B cell (primary cell): ENCODE results near the gene UBR7. TPM values are rescaled to one million over a fixed set of nuclear protein-coding genes. Genes with fewer than 3 reads are reported as not detected.

Source experiments
- ATAC-seq: fragments of 200-7000 bp; cut with Tn5 transposase; one replicate; pipeline ENCODE4 v1.10.0; 2021; ENCODE audit warnings: low read depth, mild to moderate bottlenecking, moderate number of reproducible peaks, moderate library complexity
- CTCF ChIA-PET: fragments of 350-600 bp; sonication (Branson Sonifier 250); formaldehyde crosslinking; loops from one replicate; lab custom pipeline; 2021; ENCODE audit warnings: antibody characterized with exemption, inconsistent platforms; lab: Charles Lee
- POLR2A ChIA-PET: fragments of 350-600 bp; sonication (Branson Sonifier 250); formaldehyde crosslinking; loops from one replicate; lab custom pipeline; 2021; ENCODE audit warnings: antibody characterized with exemption; lab: Charles Lee
- DNase-seq: peaks from one replicate; pipeline ENCODE4 v3.0.0; 2013
- H2AFZ ChIP-seq: 2 replicates; pipeline ENCODE4 v1.6.1; 2012; ENCODE audit warnings: mild to moderate bottlenecking, low read depth, low read length; ENCODE audit not compliant: insufficient read depth, poor library complexity, severe bottlenecking
- H3K27ac ChIP-seq, 2 donors: 1 replicate in 1 of 2; 2 replicates in 1 of 2; pipeline ENCODE4 v1.5.1; 2012 to 2013; ENCODE audit warnings: low read length in 2 of 2, mild to moderate bottlenecking in 2 of 2, moderate library complexity in 1 of 2
- H3K27me3 ChIP-seq, 4 experiments: fragments of 200-600 bp in 1 of 4; sonication (generic) in 1 of 4; replicated peaks in 1 of 4; 1 replicate in 2 of 4; 2 replicates in 2 of 4; pipeline versions ENCODE4 v1.6.1 to v1.7.0; 2013 to 2016; ENCODE audit warnings: low read length in 3 of 4, mild to moderate bottlenecking in 2 of 4, mixed read lengths in 1 of 4, moderate library complexity in 1 of 4; ENCODE audit not compliant: insufficient read depth in 4 of 4, control insufficient read depth in 3 of 4; ENCODE audit errors: control extremely low read depth in 1 of 4
- H3K36me3 ChIP-seq, 2 experiments: replicated peaks in 1 of 2; 1 replicate in 1 of 2; 2 replicates in 1 of 2; pipeline versions ENCODE4 v1.6.1 to v1.7.1; 2013; ENCODE audit warnings: low read length in 1 of 2; ENCODE audit not compliant: insufficient read depth in 2 of 2, control insufficient read depth in 1 of 2; ENCODE audit errors: control extremely low read depth in 1 of 2, extremely low read depth in 1 of 2
- H3K4me1 ChIP-seq, 2 donors: fragments of 200-600 bp in 1 of 2; sonication (generic) in 1 of 2; 1 replicate in 1 of 2; 2 replicates in 1 of 2; pipeline versions ENCODE4 v1.5.1 to v1.6.1; 2013 to 2017; ENCODE audit warnings: low read length in 2 of 2; ENCODE audit not compliant: control insufficient read depth in 2 of 2, insufficient read depth in 2 of 2
- H3K4me2 ChIP-seq: replicated peaks from 2 replicates; pipeline ENCODE3; 2012; ENCODE audit warnings: mild to moderate bottlenecking, low read depth, low read length; ENCODE audit not compliant: poor library complexity, severe bottlenecking
- H3K4me3 ChIP-seq, 5 experiments: fragments of 200-600 bp in 1 of 5; sonication (generic) in 1 of 5; 1 replicate in 3 of 5; 2 replicates in 2 of 5; pipeline versions ENCODE4 v1.5.1 to v1.7.0; 2011 to 2016; ENCODE audit warnings: low read length in 4 of 5, mild to moderate bottlenecking in 4 of 5, low read depth in 2 of 5, control low read depth in 1 of 5, moderate library complexity in 1 of 5; ENCODE audit not compliant: insufficient read depth in 1 of 5; ENCODE audit errors: control extremely low read depth in 1 of 5, extremely low read depth in 1 of 5
- H3K79me2 ChIP-seq: fragments of 200-600 bp; sonication (generic); one replicate; pipeline ENCODE4 v1.6.0; 2016; ENCODE audit warnings: low read length; ENCODE audit not compliant: control insufficient read depth, insufficient read depth
- H3K9ac ChIP-seq: fragments of 200-600 bp; sonication (generic); 2 replicates; pipeline ENCODE4 v1.6.1; 2017; ENCODE audit warnings: mild to moderate bottlenecking, low read length, moderate library complexity
- H3K9me3 ChIP-seq, 3 donors: one replicate each; pipeline versions ENCODE4 v1.6.1 to v1.7.1; 2013; ENCODE audit warnings: low read length in 2 of 3; ENCODE audit not compliant: control insufficient read depth in 2 of 3, insufficient read depth in 1 of 3; ENCODE audit errors: control extremely low read depth in 1 of 3
- H4K20me1 ChIP-seq: 2 replicates; pipeline ENCODE4 v1.6.0; 2012; ENCODE audit warnings: mild to moderate bottlenecking, low read length; ENCODE audit not compliant: insufficient read depth, control insufficient read depth, poor library complexity, severe bottlenecking
- H3K27ac Mint-ChIP-seq: one replicate; pipeline ENCODE4 v1.8.0; 2021; ENCODE audit warnings: mixed read lengths
- H3K27me3 Mint-ChIP-seq: one replicate; pipeline ENCODE4 v1.8.0; 2021; ENCODE audit warnings: mixed read lengths
- H3K4me1 Mint-ChIP-seq: one replicate; pipeline ENCODE4 v1.8.0; 2021; ENCODE audit warnings: mixed read lengths
- H3K4me3 Mint-ChIP-seq: one replicate; pipeline ENCODE4 v1.8.0; 2021; ENCODE audit warnings: mixed read lengths
- H3K9me3 Mint-ChIP-seq: one replicate; pipeline ENCODE4 v1.8.0; 2022; ENCODE audit warnings: mixed read lengths; ENCODE audit not compliant: insufficient read depth
- CTCF ChIP-seq: fragments of 200-600 bp; IDR thresholded peaks from one replicate; pipeline ENCODE4 v1.8.0; 2022; ENCODE audit warnings: antibody characterized with exemption, mild to moderate bottlenecking
- EZH2 ChIP-seq: IDR thresholded peaks from 2 replicates; pipeline ENCODE4 v1.6.1; 2012; ENCODE audit warnings: borderline replicate concordance, low read depth, mild to moderate bottlenecking, moderate library complexity, low read length; ENCODE audit not compliant: insufficient read depth, poor library complexity, severe bottlenecking
- WGBS: methylation state at CpG from one replicate; pipeline ENCODE4 v1.1.5; 2013; ENCODE audit warnings: missing lambda C conversion rate; ENCODE audit not compliant: insufficient coverage; 5-methylcytosine and 5-hydroxymethylcytosine counted together
- intact Hi-C: fragments of 100-400 bp; cut with micrococcal nuclease; formaldehyde crosslinking; loops from one replicate; pipeline ENCODE4 v1.10.0; 2022
- polyA plus RNA-seq: library from polyadenylated mRNA; depleted of rRNA; stranded (reverse); fragments of >200 nt; gene quantifications from 2 replicates; pipeline ENCODE4 v1.2.3, GENCODE V29; 2012
- total RNA-seq, 2 donors: library from RNA; stranded (reverse); fragments of 120-200 nt in 1 of 2; gene quantifications; 1 replicate in 1 of 2; 2 replicates in 1 of 2; pipeline versions ENCODE4 v1.2.3 to v1.2.4, GENCODE V29; 2013 to 2022

UBR7 gene
- total and polyA plus RNA-seq, 2 donors (not counting 1 experiment from before 2014, with no cell fraction given), result 11.3 to 17.3 TPM

GRCh38 chr14:93271111-93271510, 64.1 kb downstream of the UBR7 start:
- Histone ChIP-seq H3K36me3 (peaks cover 5 to 13% of the 10 kb centered on the region in 2 experiments), H4K20me1 (no peaks in the 10 kb centered on the region), H3K27me3 (no peaks in the 10 kb centered on the region), H3K27ac (no peak overlapping the region), H3K9ac (no peak overlapping the region), H2AFZ (no peak overlapping the region), H3K4me2 (no peak overlapping the region), H3K79me2 (no peaks in the 10 kb centered on the region), H3K9me3 (no peaks in the 10 kb centered on the region), H3K4me1 (no peaks in the 10 kb centered on the region), H3K4me3 (no peak overlapping the region)
- CTCF ChIA-PET, result no interaction called here
- intact Hi-C loops, result no loop called here
- TF ChIP-seq EZH2, result no peak
- no peak for TF ChIP-seq CTCF
- Mint-ChIP-seq H3K4me3 (no peak overlapping the region), H3K9me3 (no peaks in the 10 kb centered on the region), H3K27ac (no peak overlapping the region), H3K4me1 (no peaks in the 10 kb centered on the region), H3K27me3 (no peaks in the 10 kb centered on the region)
- ATAC-seq (no peak), DNase-seq (no peak)
- POLR2A ChIA-PET, result no interaction called here
- 57% methylated on average over 3 of the region's 6 CpGs for WGBS

DNA sequence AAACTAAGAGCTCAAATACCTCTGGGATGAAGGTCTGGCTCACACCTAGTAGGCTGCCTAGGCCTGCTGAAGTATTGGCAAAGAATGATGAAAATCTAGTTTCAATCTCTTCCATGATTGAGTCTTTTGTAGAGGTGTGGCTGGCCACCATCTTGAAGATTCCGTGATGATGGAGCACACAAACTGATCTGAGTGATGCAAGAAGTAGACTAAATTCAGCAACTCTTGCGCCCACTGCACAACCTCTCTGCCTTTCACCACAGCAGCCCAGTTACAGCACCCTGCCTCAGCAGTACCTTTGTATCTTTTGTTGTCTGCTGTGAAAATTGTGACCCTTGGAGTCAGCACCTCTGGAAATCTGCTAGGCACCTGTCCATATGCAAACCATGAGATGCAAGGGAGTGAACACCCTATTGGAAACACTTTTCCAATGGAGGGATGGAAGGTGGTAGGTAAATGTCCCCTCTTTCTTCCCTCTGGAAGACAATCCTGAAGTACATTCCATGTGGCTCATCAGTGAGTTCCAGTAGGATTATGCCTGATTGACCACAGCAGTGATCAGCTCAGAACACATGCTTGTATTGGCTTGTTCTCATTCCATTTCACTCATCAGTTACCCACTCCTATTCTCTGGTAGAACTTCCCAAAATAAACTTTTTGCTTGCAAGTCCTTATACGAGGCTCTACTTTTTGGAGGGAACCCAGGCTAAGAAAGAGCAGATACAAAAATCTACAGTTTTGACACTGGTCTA, 67.2 kb downstream of the UBR7 start:
- H3K9me3 Mint-ChIP-seq, result no peaks in the 10 kb centered on the region
- WGBS, result 80% methylated on average over 1 of the region's 3 CpGs
- no peak overlapping the region for H3K9ac ChIP-seq
- DNase-seq (no peak), ATAC-seq (no peak)
- no peaks in the 10 kb centered on the region for H3K4me1 ChIP-seq
- peaks cover 3 to 14% of the 10 kb centered on the region in 2 experiments for H3K36me3 ChIP-seq
- POLR2A ChIA-PET, result no interaction called here
- H3K79me2 ChIP-seq, result no peaks in the 10 kb centered on the region
- no peak overlapping the region for H3K27ac ChIP-seq
- H2AFZ ChIP-seq, result no peak overlapping the region
- CTCF ChIA-PET, result no interaction called here
- H3K27me3 Mint-ChIP-seq, result no peaks in the 10 kb centered on the region
- H3K9me3 ChIP-seq, result no peaks in the 10 kb centered on the region
- no peaks in the 10 kb centered on the region for H4K20me1 ChIP-seq
- intact Hi-C loops, result no loop called here
- no peaks in the 10 kb centered on the region for H3K27me3 ChIP-seq
- no peak overlapping the region for H3K4me3 ChIP-seq
- H3K4me3 Mint-ChIP-seq, result no peak overlapping the region
- no peaks in the 10 kb centered on the region for H3K4me1 Mint-ChIP-seq
- H3K4me2 ChIP-seq, result no peak overlapping the region
- H3K27ac Mint-ChIP-seq, result no peak overlapping the region
- TF ChIP-seq EZH2, result no peak
- no peak for TF ChIP-seq CTCF
